ENCODE results near the gene THADA.

GRCh38 chr2:43375746-43376522, 219.9 kb downstream of the THADA start:
- TF ChIP-seq CTCF (IDR thresholded peaks at IDR 0.05; ENCODE audit: low read length) = no peak
- TF ChIP-seq EZH2 (IDR thresholded peaks at IDR 0.05; ENCODE audit: borderline replicate concordance, low read length) = no peak
